HepG2 (cell line): Measurements from ENCODE around the gene ZNF865. TPM values are rescaled to one million over a fixed set of nuclear protein-coding genes. Genes with fewer than 3 reads are reported as not detected.

Experiments used
- ARID4A ChIP-seq: sonication (generic); formaldehyde crosslinking; IDR thresholded peaks from 2 replicates; pipeline ENCODE4 v1.5.0; 2020; ENCODE audit warnings: mild to moderate bottlenecking, missing genetic modification reagents, borderline replicate concordance
- ARID5B ChIP-seq: IDR thresholded peaks from 2 replicates; pipeline ENCODE4 v1.4.0; 2020; ENCODE audit warnings: mild to moderate bottlenecking, missing genetic modification reagents
- GFI1 ChIP-seq: sonication (generic); formaldehyde crosslinking; IDR thresholded peaks from 2 replicates; pipeline ENCODE4 v1.5.0; 2020; ENCODE audit warnings: missing genetic modification reagents, mild to moderate bottlenecking, borderline replicate concordance
- HCFC1 ChIP-seq: fragments of 150-350 bp; IDR thresholded peaks from 2 replicates; pipeline ENCODE4 v1.6.1; 2014; ENCODE audit warnings: low read depth, low read length
- HMG20A ChIP-seq: IDR thresholded peaks from 2 replicates; pipeline ENCODE4 v1.6.1; 2016; ENCODE audit warnings: borderline replicate concordance
- HNF4A ChIP-seq: sonication (generic); formaldehyde crosslinking; IDR thresholded peaks from 2 replicates; pipeline ENCODE4 v1.4.0; 2020; ENCODE audit warnings: missing genetic modification reagents
- JUN ChIP-seq: sonication (generic); formaldehyde crosslinking; IDR thresholded peaks from 2 replicates; pipeline ENCODE4 v1.4.0; 2020; ENCODE audit warnings: mild to moderate bottlenecking, missing genetic modification reagents
- PCBP1 ChIP-seq: fragments of 200-400 bp; formaldehyde crosslinking; IDR thresholded peaks from 2 replicates; pipeline ENCODE4 v1.6.1; 2017; ENCODE audit warnings: mild to moderate bottlenecking, low read depth, low read length, borderline replicate concordance
- RAD21 ChIP-seq: fragments of 450-650 bp; formaldehyde crosslinking; IDR thresholded peaks from 2 replicates; pipeline ENCODE4 v1.5.0; 2020; ENCODE audit warnings: mild to moderate bottlenecking
- RFX1 ChIP-seq: fragments of 450-650 bp; IDR thresholded peaks from 2 replicates; pipeline ENCODE4 v1.6.1; 2017
- RFXANK ChIP-seq: IDR thresholded peaks from 2 replicates; pipeline ENCODE4 v1.6.1; 2016
- SP5 ChIP-seq: IDR thresholded peaks from 2 replicates; pipeline ENCODE4 v1.6.1; 2016; ENCODE audit warnings: low read depth, borderline replicate concordance
- THAP9 ChIP-seq: sonication (generic); formaldehyde crosslinking; IDR thresholded peaks from 2 replicates; pipeline ENCODE4; 2020; ENCODE audit warnings: missing genetic modification reagents, mild to moderate bottlenecking, borderline replicate concordance
- ZBTB7A ChIP-seq: sonication (generic); formaldehyde crosslinking; IDR thresholded peaks from 2 replicates; pipeline ENCODE4 v1.8.0; 2022; ENCODE audit warnings: mild to moderate bottlenecking, missing genetic modification reagents
- ZMAT3 ChIP-seq: sonication (generic); formaldehyde crosslinking; conservative IDR thresholded peaks from 2 replicates; pipeline ENCODE4 v1.7.0; 2021; ENCODE audit warnings: missing genetic modification reagents
- ZNF282 ChIP-seq: fragments of 450-650 bp; IDR thresholded peaks from 2 replicates; pipeline ENCODE4 v1.6.1; 2018; ENCODE audit not compliant: partially characterized antibody
- ZNF496 ChIP-seq: sonication (generic); formaldehyde crosslinking; IDR thresholded peaks from 2 replicates; pipeline ENCODE4 v1.8.1; 2023; ENCODE audit warnings: mild to moderate bottlenecking, moderate library complexity, missing genetic modification reagents; ENCODE audit not compliant: insufficient replicate concordance
- ZNF597 ChIP-seq: sonication (generic); formaldehyde crosslinking; IDR thresholded peaks from 2 replicates; pipeline ENCODE4 v1.5.0; 2020; ENCODE audit warnings: missing genetic modification reagents
- polyA plus RNA-seq, 8 experiments: library from polyadenylated mRNA; depleted of rRNA in 3 of 8; stranded (reverse) in 7 of 8; unstranded in 1 of 8; fragments of >200 nt; fragmentation: Illumina TruSeq in 4 of 8; extraction: Trizol in 4 of 8; gene quantifications; 2 replicates each; pipeline versions ENCODE4 v1.2.1 to v1.2.3, GENCODE V29; 2011 to 2016; ENCODE audit warnings: low read depth in 4 of 8, missing spikeins in 1 of 8, mixed read lengths in 1 of 8; ENCODE audit not compliant: insufficient read depth in 1 of 8
- total RNA-seq, 5 experiments: library from RNA; depleted of rRNA; stranded (reverse); fragments of >200 nt; fragmentation: Illumina TruSeq; extraction: Trizol; gene quantifications; 2 replicates each; pipeline ENCODE4 v1.2.3, GENCODE V29; 2016; ENCODE audit warnings: low read depth in 1 of 5

Gene ZNF865
- total and polyA plus RNA-seq, 2 of the 13 experiments (the other 11 are each of a cell fraction or from before 2014, with no cell fraction given), result 0.93 to 1.0 TPM

- TF ChIP-seq GFI1 (CRISPR knock-in tag) (peak; percentile 96), ZNF282 (no peak), ARID5B (CRISPR knock-in tag) (peak; percentile 35; the same call in 1 of the 2 replicates), JUN (CRISPR knock-in tag) (no peak), RFXANK (no peak), ZMAT3 (CRISPR knock-in tag) (0 out of 2 replicates have a peak, but pooled peaks have one; percentile 27), ZNF496 (CRISPR knock-in tag) (no peak), PCBP1 (peak; percentile 83; the same call in 1 of the 2 replicates), ZBTB7A (CRISPR knock-in tag) (peak; percentile 24; the same call in 1 of the 2 replicates), THAP9 (0 out of 2 replicates have a peak, but pooled peaks have one; percentile 33), HNF4A (CRISPR knock-in tag) (no peak), HCFC1 (no peak), RFX1 (no peak), ZNF597 (CRISPR knock-in tag) (no peak), ARID4A (CRISPR knock-in tag) (peak; percentile 77; the same call in 1 of the 2 replicates), SP5 (CRISPR knock-in tag) (peak; percentile 41; the same call in 1 of the 2 replicates), RAD21 (CRISPR knock-in tag) (no peak), HMG20A (CRISPR knock-in tag) (no peak)
These were observed 19.6 kb upstream of the ZNF865 start (continued) for GRCh38 chr19:55585658-55586339.
